GM21360 (cell line): Measurements from ENCODE around the gene PLEKHA6.
"Not testable (repeated sequence)": the region's sequence is repeated elsewhere in the genome, so short reads cannot be mapped to it uniquely, and the experiment has no call there.

ENCODE experiments used
- ATAC-seq: cut with Tn5 transposase; IDR thresholded peaks from one replicate; pipeline ENCODE4 v1.9.1; 2021; ENCODE audit warnings: mild to moderate bottlenecking, moderate library complexity; ENCODE audit not compliant: unreplicated experiment

PLEKHA6 gene

GRCh38 chr1:204314893-204315658, 44.7 kb downstream of the PLEKHA6 start:
- no peak for ATAC-seq

GRCh38 chr1:204314171-204314892, 45.4 kb downstream of the PLEKHA6 start:
- no peak for ATAC-seq

GRCh38 chr1:204313675-204314074, 46.1 kb downstream of the PLEKHA6 start:
- ATAC-seq: no peak

GRCh38 chr1:204310970-204311369, 48.8 kb downstream of the PLEKHA6 start:
- not testable (repeated sequence) for ATAC-seq

GRCh38 chr1:204308023-204308628, 51.6 kb downstream of the PLEKHA6 start:
- ATAC-seq: no peak

- no peak for ATAC-seq
These were observed 52.3 kb downstream of the PLEKHA6 start for GRCh38 chr1:204307334-204307883.

GRCh38 chr1:204306076-204306475, 53.7 kb downstream of the PLEKHA6 start:
- no peak for ATAC-seq

- ATAC-seq: no peak
These were observed 55.7 kb downstream of the PLEKHA6 start for GRCh38 chr1:204304067-204304466.

- ATAC-seq: no peak
These were observed 57.0 kb downstream of the PLEKHA6 start for GRCh38 chr1:204302769-204303168.

GRCh38 chr1:204301171-204301957, 58.4 kb downstream of the PLEKHA6 start:
- no peak for ATAC-seq

GRCh38 chr1:204299814-204300365, 59.8 kb downstream of the PLEKHA6 start:
- no peak for ATAC-seq

GRCh38 chr1:204296431-204296988, 63.2 kb downstream of the PLEKHA6 start:
- ATAC-seq: no peak

GRCh38 chr1:204295671-204296070, 64.1 kb downstream of the PLEKHA6 start:
- ATAC-seq: no peak

GRCh38 chr1:204294357-204294756, 65.4 kb downstream of the PLEKHA6 start:
- no peak for ATAC-seq

- no peak for ATAC-seq
These were observed 66.0 kb downstream of the PLEKHA6 start for GRCh38 chr1:204293605-204294337.

- ATAC-seq: no peak
These were observed 67.0 kb downstream of the PLEKHA6 start for GRCh38 chr1:204292740-204293139.

GRCh38 chr1:204289280-204289679, 70.4 kb downstream of the PLEKHA6 start:
- no peak for ATAC-seq

- no peak for ATAC-seq
These were observed 71.6 kb downstream of the PLEKHA6 start for GRCh38 chr1:204288021-204288588.

GRCh38 chr1:204287466-204287891, 72.2 kb downstream of the PLEKHA6 start:
- no peak for ATAC-seq
